GM12878 (cell line): Measurements from ENCODE around the gene RGS14. TPM values are rescaled to one million over a fixed set of nuclear protein-coding genes. Genes with fewer than 3 reads are reported as not detected.

Source experiments
- ATAC-seq: fragments of 200-7000 bp; cut with Tn5 transposase; 3 replicates; pipeline ENCODE4 v1.9.1; 2020; ENCODE audit warnings: mild to moderate bottlenecking, moderate library complexity
- BruUV-seq: library from RNA; stranded (reverse); fragments of 400-500 nt; replicated peaks from 2 replicates; lab custom pipeline; 2021; lab: Mats Ljungman, UMichigan
- CTCF ChIA-PET: fragments of 300-600 bp; sonication (Branson Sonifier 250); formaldehyde crosslinking; extraction: SDS; loops from one replicate; lab custom pipeline; 2021; ENCODE audit warnings: inconsistent platforms; lab: Yijun Ruan, JAX
- POLR2A ChIA-PET: fragments of 350-600 bp; formaldehyde crosslinking; extraction: SDS; loops from one replicate; lab custom pipeline; 2021; ENCODE audit warnings: inconsistent platforms; lab: Charles Lee
- RAD21 ChIA-PET: fragments of 300-600 bp; sonication (Branson Sonifier 250); formaldehyde crosslinking; loops from one replicate; lab custom pipeline; 2023; ENCODE audit warnings: antibody characterized with exemption; ENCODE audit not compliant: unreplicated experiment; lab: Charles Lee
- SMC1A ChIA-PET: fragments of 300-600 bp; sonication (Branson Sonifier 250); formaldehyde crosslinking; loops from one replicate; lab custom pipeline; 2023; ENCODE audit not compliant: unreplicated experiment, uncharacterized antibody; lab: Charles Lee
- DNase-seq: peaks from one replicate; pipeline ENCODE4 v3.0.0-alpha.2; 2011; ENCODE audit warnings: low read depth, low spot score
- FAIRE-seq: peaks from 3 replicates; lab custom pipeline; 2011; peaks lifted over from hg19 to GRCh38; lab: Jason Lieb, UNC
- H2AFZ ChIP-seq: 2 replicates; pipeline ENCODE4 v1.6.0; 2011; ENCODE audit warnings: low read depth, low read length, control low read depth; ENCODE audit not compliant: control insufficient read depth
- H3K27ac ChIP-seq: 2 replicates; pipeline ENCODE4 v1.5.1; 2011; ENCODE audit warnings: control low read depth; ENCODE audit not compliant: control insufficient read depth, insufficient read depth
- H3K27me3 ChIP-seq, 2 experiments: replicated peaks in 1 of 2; 2 replicates each; pipeline versions ENCODE4 v1.6.0 to v1.6.1; 2011; ENCODE audit warnings: low read length in 1 of 2; ENCODE audit not compliant: control insufficient read depth in 2 of 2, insufficient read depth in 2 of 2
- H3K36me3 ChIP-seq, 2 experiments: 2 replicates each; pipeline ENCODE4 v1.5.1; 2011; ENCODE audit warnings: low read length in 1 of 2; ENCODE audit not compliant: control insufficient read depth in 2 of 2, insufficient read depth in 2 of 2
- H3K4me1 ChIP-seq: 2 replicates; pipeline ENCODE4 v1.6.1; 2011; ENCODE audit warnings: mild to moderate bottlenecking, low read length, moderate library complexity, mixed read lengths; ENCODE audit not compliant: control insufficient read depth, insufficient read depth
- H3K4me2 ChIP-seq: 2 replicates; pipeline ENCODE4 v1.6.0; 2011; ENCODE audit warnings: control low read depth; ENCODE audit not compliant: control insufficient read depth, insufficient read depth
- H3K4me3 ChIP-seq: fragments of 200-600 bp; sonication (generic); 2 replicates; pipeline ENCODE4 v1.5.1; 2016
- H3K79me2 ChIP-seq: 2 replicates; pipeline ENCODE4 v1.6.0; 2011; ENCODE audit warnings: low read length; ENCODE audit not compliant: control insufficient read depth, insufficient read depth
- H3K9ac ChIP-seq: 2 replicates; pipeline ENCODE4 v1.8.0; 2011; ENCODE audit warnings: low read length, control low read depth, mixed read lengths; ENCODE audit not compliant: control insufficient read depth, insufficient read depth
- H3K9me3 ChIP-seq: replicated peaks from 3 replicates; pipeline ENCODE4 v1.5.1; 2011; ENCODE audit warnings: mild to moderate bottlenecking, low read length; ENCODE audit not compliant: control insufficient read depth, insufficient read depth
- H4K20me1 ChIP-seq: 2 replicates; pipeline ENCODE4 v1.6.0; 2011; ENCODE audit not compliant: control insufficient read depth, insufficient read depth
- BCL11A ChIP-seq: IDR thresholded peaks from 2 replicates; pipeline ENCODE4 v1.6.1; 2011; ENCODE audit warnings: low read depth, low read length
- BRCA1 ChIP-seq: IDR thresholded peaks from 2 replicates; pipeline ENCODE4 v1.6.1; 2011; ENCODE audit warnings: low read depth, low read length, improper control_type of control experiment
- CBX5 ChIP-seq: sonication (generic); IDR thresholded peaks from 2 replicates; pipeline ENCODE4 v1.6.1; 2016; ENCODE audit warnings: low read depth, moderate library complexity, mild to moderate bottlenecking, inconsistent platforms
- CEBPB ChIP-seq, 2 experiments: fragments of 150-350 bp in 1 of 2; IDR thresholded peaks; 2 replicates each; pipeline ENCODE4 v1.6.1; 2012 to 2014; ENCODE audit warnings: low read depth in 2 of 2, low read length in 2 of 2, borderline replicate concordance in 1 of 2, inconsistent platforms in 1 of 2
- DPF2 ChIP-seq: fragments of 450-650 bp; IDR thresholded peaks from 2 replicates; pipeline ENCODE4 v1.6.1; 2017; ENCODE audit warnings: mild to moderate bottlenecking
- EGR1 ChIP-seq, 2 experiments: IDR thresholded peaks; 1 replicate in 1 of 2; 2 replicates in 1 of 2; pipeline ENCODE4 v1.6.1; 2011 to 2012; ENCODE audit warnings: low read depth in 2 of 2, low read length in 2 of 2, borderline replicate concordance in 1 of 2, mild to moderate bottlenecking in 1 of 2, moderate library complexity in 1 of 2
- FOXM1 ChIP-seq: IDR thresholded peaks from 2 replicates; pipeline ENCODE4 v1.6.1; 2012; ENCODE audit warnings: low read depth, mild to moderate bottlenecking, inconsistent platforms, low read length, moderate library complexity
- GATAD2B ChIP-seq: fragments of 450-650 bp; conservative IDR thresholded peaks from 2 replicates; pipeline ENCODE4 v1.6.1; 2017; ENCODE audit warnings: low read depth, mild to moderate bottlenecking, moderate library complexity
- HDAC6 ChIP-seq: fragments of 200-600 bp; sonication (generic); IDR thresholded peaks from one replicate; pipeline ENCODE4 v1.8.0; 2017; ENCODE audit warnings: antibody characterized with exemption; ENCODE audit not compliant: unreplicated experiment
- MTA2 ChIP-seq: fragments of 450-650 bp; IDR thresholded peaks from 2 replicates; pipeline ENCODE4 v1.6.1; 2016; ENCODE audit warnings: low read depth, mild to moderate bottlenecking, moderate library complexity
- NR2C1 ChIP-seq: fragments of 450-650 bp; IDR thresholded peaks from 2 replicates; pipeline ENCODE4 v1.6.1; 2017; ENCODE audit warnings: antibody characterized with exemption, mild to moderate bottlenecking, moderate library complexity
- POLR2A ChIP-seq: IDR thresholded peaks from 2 replicates; pipeline ENCODE4 v1.6.1; 2011; ENCODE audit warnings: low read depth, mild to moderate bottlenecking, low read length
- SUPT20H ChIP-seq: IDR thresholded peaks from 2 replicates; pipeline ENCODE4 v1.6.1; 2011; ENCODE audit warnings: low read depth, mild to moderate bottlenecking, low read length, moderate library complexity, borderline replicate concordance; ENCODE audit not compliant: control insufficient read depth
- SUZ12 ChIP-seq: fragments of 200-600 bp; sonication (generic); IDR thresholded peaks from one replicate; pipeline ENCODE4 v1.6.1; 2018; ENCODE audit warnings: antibody characterized with exemption, mild to moderate bottlenecking; ENCODE audit not compliant: unreplicated experiment
- YBX1 ChIP-seq: fragments of 450-650 bp; IDR thresholded peaks from 2 replicates; pipeline ENCODE4 v1.6.1; 2016; ENCODE audit warnings: antibody characterized with exemption
- ZNF217 ChIP-seq: fragments of 450-650 bp; IDR thresholded peaks from 2 replicates; pipeline ENCODE4 v1.6.1; 2017; ENCODE audit warnings: antibody characterized with exemption, mild to moderate bottlenecking
- ZNF24 ChIP-seq: fragments of 450-650 bp; IDR thresholded peaks from 2 replicates; pipeline ENCODE4 v1.6.1; 2017; ENCODE audit warnings: antibody characterized with exemption, mild to moderate bottlenecking
- ZNF274 ChIP-seq: IDR thresholded peaks from one replicate; pipeline ENCODE4 v1.8.0; 2011; ENCODE audit not compliant: insufficient read length, insufficient read depth
- WGBS: methylation state at CpG from one replicate; pipeline ENCODE4 v1.1.6; 2016; ENCODE audit warnings: low lambda C conversion rate; ENCODE audit not compliant: insufficient replicate concordance, insufficient coverage; ENCODE audit errors: missing lambda C conversion rate; 5-methylcytosine and 5-hydroxymethylcytosine counted together
- in situ Hi-C: fragments of 300-500 bp; cut with MboI; formaldehyde crosslinking; loops from 9 replicates; pipeline ENCODE4 v1.14.3; 2018; ENCODE audit warnings: mixed read lengths
- intact Hi-C: fragments of 100-400 bp; cut with micrococcal nuclease; formaldehyde crosslinking; loops from one replicate; pipeline ENCODE4 v1.14.2; 2022; ENCODE audit not compliant: unreplicated experiment
- polyA plus RNA-seq, 11 experiments: library from polyadenylated mRNA; depleted of rRNA in 4 of 11; unstranded in 6 of 11; stranded (reverse) in 5 of 11; fragments of >200 nt; fragmentation: Nextera tagmentation in 4 of 11; fragmentation: Illumina TruSeq in 1 of 11; extraction: Ambion mirVana in 4 of 11; extraction: Trizol in 1 of 11; gene quantifications; 1 replicate in 1 of 11; 2 replicates in 10 of 11; pipeline versions ENCODE4 v1.2.1 to v1.2.3, GENCODE V29; 2011 to 2016; ENCODE audit warnings: inconsistent platforms in 2 of 11, missing spikeins in 2 of 11, low read depth in 1 of 11
- total RNA-seq, 4 experiments: library from RNA; depleted of rRNA in 3 of 4; stranded (reverse); fragments of >200 nt in 3 of 4; fragmentation: Illumina TruSeq in 1 of 4; extraction: Trizol in 1 of 4; gene quantifications; 2 replicates each; pipeline versions ENCODE4 v1.2.1 to v1.2.3, GENCODE V29; 2013 to 2021
- TF ChIP-seq, protein P1 (sequence below): IDR thresholded peaks from 2 replicates; pipeline ENCODE4 v1.6.1; 2012; ENCODE audit warnings: low read depth, low read length, improper control_type of control experiment
- TF ChIP-seq, protein P2 (sequence below): IDR thresholded peaks from 2 replicates; pipeline ENCODE4 v1.6.1; 2011; ENCODE audit warnings: mild to moderate bottlenecking, low read depth, low read length, moderate library complexity; ENCODE audit not compliant: insufficient replicate concordance
- TF ChIP-seq, protein P3 (sequence below): fragments of 450-650 bp; IDR thresholded peaks from 2 replicates; pipeline ENCODE4 v1.6.1; 2014; ENCODE audit warnings: mild to moderate bottlenecking
- TF ChIP-seq, protein P4 (sequence below): IDR thresholded peaks from 2 replicates; pipeline ENCODE4 v1.6.1; 2011; ENCODE audit warnings: low read depth, mild to moderate bottlenecking, low read length, moderate library complexity, borderline replicate concordance; ENCODE audit errors: extremely low read depth

The RGS14 gene
- total and polyA plus RNA-seq, 10 of the 15 experiments (the other 5 are each of a cell fraction or from before 2014, with no cell fraction given) = 0.19 to 88.7 (median 54.8) TPM

DNA sequence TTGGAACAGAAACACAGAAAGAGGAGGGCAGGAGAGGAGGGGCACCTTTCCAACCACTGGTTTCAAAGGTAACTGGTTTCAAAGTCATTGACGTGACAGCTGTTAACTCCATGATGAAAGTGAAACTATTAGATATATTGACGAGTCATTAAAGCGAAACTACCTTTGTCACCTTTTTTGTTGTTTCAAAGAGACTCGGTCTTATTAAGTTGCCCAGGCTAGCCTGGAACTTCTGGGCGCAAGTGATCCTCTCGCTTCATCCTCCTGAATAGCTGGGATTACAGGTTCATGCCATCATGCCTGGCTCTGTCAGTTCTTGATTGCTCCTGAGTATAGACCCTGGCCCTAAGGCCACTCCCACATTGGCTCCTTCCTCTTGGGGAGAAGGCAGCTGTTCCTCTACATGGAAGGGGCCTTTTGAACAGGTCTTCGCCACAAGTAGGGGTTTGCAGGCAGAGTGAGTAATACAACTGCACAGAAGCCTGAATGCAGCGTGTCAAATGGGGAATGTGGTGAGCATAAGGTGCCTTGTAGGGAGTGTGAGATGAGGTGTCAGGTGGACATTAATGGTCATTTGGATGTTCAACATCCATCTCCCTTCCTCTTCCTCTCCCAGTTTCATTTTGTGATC lies 55.0 kb downstream of the RGS14 start:
- SMC1A ChIA-PET = interaction anchor here (0.5 to 3.3 kb wide), 7 partner anchors 13 to 1211 kb away, joined by 3 to 42 read pairs (median 5); partner anchors contain the start of gene GRK6
- H3K9me3 ChIP-seq = no peaks in the 10 kb centered on the region
- peak overlapping the region; percentile 77 for H3K4me2 ChIP-seq
- no TSS peak for BruUV-seq
- peak overlapping the region; percentile 52 for H3K9ac ChIP-seq
- intact Hi-C loops (loop anchor here (1.0 to 2.0 kb wide), 2 partner anchors 14 to 42 kb away; partner anchors contain the start of gene GRK6), in situ Hi-C loops (no loop called here)
- CTCF ChIA-PET = interaction anchor here (0.9 to 6.3 kb wide), 6 partner anchors 9 to 43 kb away, joined by 3 to 38 read pairs (median 4); no protein-coding TSS in a partner anchor
- POLR2A ChIA-PET = interaction anchor here (1.3 to 7.0 kb wide), 6 partner anchors 9 to 35 kb away, joined by 3 to 107 read pairs (median 9); partner anchors contain the start of gene GRK6
- peak overlapping the region; percentile 63 for H2AFZ ChIP-seq
- RAD21 ChIA-PET = interaction anchor here (0.9 to 1.5 kb wide), 7 partner anchors 9 to 50 kb away, joined by 3 to 8 read pairs (median 5); partner anchors contain the start of gene GRK6
- H4K20me1 ChIP-seq = no peaks in the 10 kb centered on the region
- no peaks in the 10 kb centered on the region for H3K27me3 ChIP-seq
- DNase-seq (peak; percentile 71), FAIRE-seq (peak; percentile 87), ATAC-seq (peak; percentile 88)
- 18% methylated on average over 8 of the region's 8 CpGs for WGBS
- no peaks in the 10 kb centered on the region for H3K36me3 ChIP-seq
- peak overlapping the region; percentile 33; the same call in 1 of the 2 replicates for H3K4me3 ChIP-seq
- H3K79me2 ChIP-seq = no peaks in the 10 kb centered on the region
- peak overlapping the region; percentile 83 for H3K27ac ChIP-seq
- H3K4me1 ChIP-seq = peaks cover 18% of the 10 kb centered on the region
- no peak for TF ChIP-seq SUZ12
- peak; percentile 66 for TF ChIP-seq POLR2A
- TF ChIP-seq, protein P1, sequence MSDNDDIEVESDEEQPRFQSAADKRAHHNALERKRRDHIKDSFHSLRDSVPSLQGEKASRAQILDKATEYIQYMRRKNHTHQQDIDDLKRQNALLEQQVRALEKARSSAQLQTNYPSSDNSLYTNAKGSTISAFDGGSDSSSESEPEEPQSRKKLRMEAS = no peak
- TF ChIP-seq BRCA1 = no peak
- peak; percentile 75 for TF ChIP-seq MTA2
- no peak for TF ChIP-seq EGR1 (IDR thresholded peaks at IDR 0.05; ENCODE audit: borderline replicate concordance in 1 of 2, low read depth in 2 of 2, low read length in 2 of 2)
- peak; percentile 53 for TF ChIP-seq DPF2
- TF ChIP-seq YBX1 = no peak
- no peak for TF ChIP-seq SUPT20H
- no peak for TF ChIP-seq ZNF24
- no peak for TF ChIP-seq HDAC6
- TF ChIP-seq, protein P2, sequence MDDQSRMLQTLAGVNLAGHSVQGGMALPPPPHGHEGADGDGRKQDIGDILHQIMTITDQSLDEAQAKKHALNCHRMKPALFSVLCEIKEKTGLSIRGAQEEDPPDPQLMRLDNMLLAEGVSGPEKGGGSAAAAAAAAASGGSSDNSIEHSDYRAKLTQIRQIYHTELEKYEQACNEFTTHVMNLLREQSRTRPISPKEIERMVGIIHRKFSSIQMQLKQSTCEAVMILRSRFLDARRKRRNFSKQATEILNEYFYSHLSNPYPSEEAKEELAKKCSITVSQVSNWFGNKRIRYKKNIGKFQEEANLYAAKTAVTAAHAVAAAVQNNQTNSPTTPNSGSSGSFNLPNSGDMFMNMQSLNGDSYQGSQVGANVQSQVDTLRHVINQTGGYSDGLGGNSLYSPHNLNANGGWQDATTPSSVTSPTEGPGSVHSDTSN = peak; percentile 66
- no peak for TF ChIP-seq ZNF217
- TF ChIP-seq GATAD2B = no peak
- TF ChIP-seq CEBPB (IDR thresholded peaks at IDR 0.05; ENCODE audit: borderline replicate concordance in 1 of 2, low read depth in 2 of 2, low read length in 2 of 2) = no peak
- no peak for TF ChIP-seq ZNF274
- TF ChIP-seq, protein P3, sequence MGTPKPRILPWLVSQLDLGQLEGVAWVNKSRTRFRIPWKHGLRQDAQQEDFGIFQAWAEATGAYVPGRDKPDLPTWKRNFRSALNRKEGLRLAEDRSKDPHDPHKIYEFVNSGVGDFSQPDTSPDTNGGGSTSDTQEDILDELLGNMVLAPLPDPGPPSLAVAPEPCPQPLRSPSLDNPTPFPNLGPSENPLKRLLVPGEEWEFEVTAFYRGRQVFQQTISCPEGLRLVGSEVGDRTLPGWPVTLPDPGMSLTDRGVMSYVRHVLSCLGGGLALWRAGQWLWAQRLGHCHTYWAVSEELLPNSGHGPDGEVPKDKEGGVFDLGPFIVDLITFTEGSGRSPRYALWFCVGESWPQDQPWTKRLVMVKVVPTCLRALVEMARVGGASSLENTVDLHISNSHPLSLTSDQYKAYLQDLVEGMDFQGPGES = no peak
- 0 out of 2 replicates have a peak, but pooled peaks have one; percentile 52 for TF ChIP-seq BCL11A
- TF ChIP-seq CBX5 = no peak
- TF ChIP-seq, protein P4, sequence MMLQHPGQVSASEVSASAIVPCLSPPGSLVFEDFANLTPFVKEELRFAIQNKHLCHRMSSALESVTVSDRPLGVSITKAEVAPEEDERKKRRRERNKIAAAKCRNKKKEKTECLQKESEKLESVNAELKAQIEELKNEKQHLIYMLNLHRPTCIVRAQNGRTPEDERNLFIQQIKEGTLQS = no peak
- 0 out of 2 replicates have a peak, but pooled peaks have one; percentile 33 for TF ChIP-seq FOXM1
- TF ChIP-seq NR2C1 = no peak
